Ascending aorta (tissue), 2 donors: ENCODE measurements around the gene FASTKD2. TPM values are rescaled to one million over a fixed set of nuclear protein-coding genes. Genes with fewer than 3 reads are reported as not detected.
A peak's percentile ranks its signal among the peaks of the same experiment; 100 is the strongest.

ENCODE experiments used
- DNase-seq, 2 donors: peaks; one replicate each; pipeline ENCODE4 v3.0.0-alpha.2; 2019; ENCODE audit warnings: low spot score in 2 of 2
- H3K27ac ChIP-seq, 2 donors: fragments of 200-600 bp; sonication (generic); one replicate each; pipeline ENCODE4 v1.5.1; 2016 to 2017; ENCODE audit warnings: mild to moderate bottlenecking in 1 of 2
- H3K27me3 ChIP-seq: fragments of 200-600 bp; sonication (generic); one replicate; pipeline ENCODE4 v1.5.1; 2017
- H3K36me3 ChIP-seq, 2 donors: fragments of 200-600 bp; sonication (generic); one replicate each; pipeline ENCODE4 v1.5.1; 2016
- H3K4me1 ChIP-seq, 2 donors: fragments of 200-600 bp; sonication (generic); one replicate each; pipeline ENCODE4 v1.5.1; 2016 to 2017; ENCODE audit warnings: mild to moderate bottlenecking in 1 of 2
- H3K4me3 ChIP-seq, 2 donors: fragments of 200-600 bp; sonication (generic); one replicate each; pipeline ENCODE4 v1.5.1; 2016 to 2017; ENCODE audit warnings: mild to moderate bottlenecking in 1 of 2
- H3K9me3 ChIP-seq, 2 donors: fragments of 200-600 bp; sonication (generic); one replicate each; pipeline ENCODE4 v1.5.1; 2016
- intact Hi-C: fragments of 100-400 bp; cut with DNase I; formaldehyde crosslinking; loops from one replicate; pipeline ENCODE4 v1.15.1; 2023
- total RNA-seq: library from RNA; depleted of rRNA; stranded (reverse); fragments of >200 nt; gene quantifications from one replicate; pipeline ENCODE4 v1.1.0, GENCODE V29; 2016
- TF ChIP-seq, protein P1 (sequence below), 3 experiments: fragments of 200-600 bp in 2 of 3; fragments of 450-650 bp in 1 of 3; sonication (generic) in 2 of 3; IDR thresholded peaks; one replicate each; pipeline ENCODE4 v1.5.1; 2016 to 2019; ENCODE audit warnings: antibody characterized with exemption in 3 of 3, mild to moderate bottlenecking in 1 of 3, moderate library complexity in 1 of 3

The FASTKD2 gene
- total RNA-seq, 1 donor from 2014 or later = 41.5 TPM

- no peak overlapping the region for H3K4me3 ChIP-seq
- H3K27me3 ChIP-seq = no peaks in the 10 kb centered on the region
- DNase-seq = no peak
- TF ChIP-seq, protein P1, sequence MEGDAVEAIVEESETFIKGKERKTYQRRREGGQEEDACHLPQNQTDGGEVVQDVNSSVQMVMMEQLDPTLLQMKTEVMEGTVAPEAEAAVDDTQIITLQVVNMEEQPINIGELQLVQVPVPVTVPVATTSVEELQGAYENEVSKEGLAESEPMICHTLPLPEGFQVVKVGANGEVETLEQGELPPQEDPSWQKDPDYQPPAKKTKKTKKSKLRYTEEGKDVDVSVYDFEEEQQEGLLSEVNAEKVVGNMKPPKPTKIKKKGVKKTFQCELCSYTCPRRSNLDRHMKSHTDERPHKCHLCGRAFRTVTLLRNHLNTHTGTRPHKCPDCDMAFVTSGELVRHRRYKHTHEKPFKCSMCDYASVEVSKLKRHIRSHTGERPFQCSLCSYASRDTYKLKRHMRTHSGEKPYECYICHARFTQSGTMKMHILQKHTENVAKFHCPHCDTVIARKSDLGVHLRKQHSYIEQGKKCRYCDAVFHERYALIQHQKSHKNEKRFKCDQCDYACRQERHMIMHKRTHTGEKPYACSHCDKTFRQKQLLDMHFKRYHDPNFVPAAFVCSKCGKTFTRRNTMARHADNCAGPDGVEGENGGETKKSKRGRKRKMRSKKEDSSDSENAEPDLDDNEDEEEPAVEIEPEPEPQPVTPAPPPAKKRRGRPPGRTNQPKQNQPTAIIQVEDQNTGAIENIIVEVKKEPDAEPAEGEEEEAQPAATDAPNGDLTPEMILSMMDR (IDR thresholded peaks at IDR 0.05) = no peak
- H3K4me1 ChIP-seq = no peaks in the 10 kb centered on the region
- intact Hi-C loops = no loop called here
- H3K27ac ChIP-seq = no peak overlapping the region
- no peaks in the 10 kb centered on the region for H3K9me3 ChIP-seq
- H3K36me3 ChIP-seq = no peaks in the 10 kb centered on the region
Measured at GRCh38 chr2:206740800-206741199, 24.6 kb upstream of the FASTKD2 start.

- TF ChIP-seq, protein P1 (IDR thresholded peaks at IDR 0.05) = no peak
- no peaks in the 10 kb centered on the region for H3K36me3 ChIP-seq
- intact Hi-C loops = no loop called here
Measured at GRCh38 chr2:206756816-206757215, 8.6 kb upstream of the FASTKD2 start.

DNA sequence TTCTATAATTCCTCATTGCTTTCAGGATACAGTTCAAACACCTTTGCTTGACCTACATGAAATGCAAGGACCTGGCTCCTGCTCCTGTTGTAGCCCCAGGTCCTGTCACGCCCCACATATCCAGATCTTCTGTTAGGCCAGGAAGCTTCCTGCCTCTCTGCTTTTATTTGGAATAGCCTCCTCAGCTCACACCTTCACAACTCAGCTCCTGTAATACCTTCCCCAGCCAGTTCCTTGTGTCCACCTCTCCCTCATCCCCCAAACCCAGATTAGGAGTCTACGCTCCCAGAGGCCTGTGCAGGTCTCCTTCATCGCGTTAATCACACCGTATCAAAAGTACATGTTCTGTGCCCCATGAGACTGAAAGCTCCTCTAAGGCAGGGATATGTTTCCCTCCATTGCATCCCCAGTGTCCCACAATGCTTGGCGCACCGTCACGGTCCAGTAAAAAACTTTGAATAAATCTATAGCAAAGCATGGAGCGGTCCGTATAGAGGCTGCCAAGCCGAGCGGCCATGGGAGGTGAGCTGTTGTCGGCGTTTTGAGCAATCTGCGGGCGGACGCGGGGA lies 649 bp upstream of the FASTKD2 start:
- no peaks in the 10 kb centered on the region for H3K36me3 ChIP-seq
- H3K4me3 ChIP-seq = peak overlapping the region; percentile 85 to 92
- TF ChIP-seq, protein P1 (IDR thresholded peaks at IDR 0.05) = no peak
- H3K4me1 ChIP-seq = peaks cover 5 to 24% of the 10 kb centered on the region in 2 donors
- H3K27me3 ChIP-seq = no peaks in the 10 kb centered on the region
- H3K9me3 ChIP-seq = no peaks in the 10 kb centered on the region
- no peak for DNase-seq
- H3K27ac ChIP-seq = peak overlapping the region; percentile 85 to 90
- intact Hi-C loops = loop anchor here (2.0 to 10.0 kb wide), 5 partner anchors 203 to 1488 kb away; partner anchors contain the start of genes CCNYL1 and METTL21A

More at GRCh38 chr2:206756816-206757215, 8.6 kb upstream of the FASTKD2 start:
- no peaks in the 10 kb centered on the region for H3K4me1 ChIP-seq
- no peaks in the 10 kb centered on the region for H3K27me3 ChIP-seq
- no peaks in the 10 kb centered on the region for H3K9me3 ChIP-seq
- no peak overlapping the region for H3K27ac ChIP-seq
- DNase-seq = no peak
- no peak overlapping the region for H3K4me3 ChIP-seq

DNA sequence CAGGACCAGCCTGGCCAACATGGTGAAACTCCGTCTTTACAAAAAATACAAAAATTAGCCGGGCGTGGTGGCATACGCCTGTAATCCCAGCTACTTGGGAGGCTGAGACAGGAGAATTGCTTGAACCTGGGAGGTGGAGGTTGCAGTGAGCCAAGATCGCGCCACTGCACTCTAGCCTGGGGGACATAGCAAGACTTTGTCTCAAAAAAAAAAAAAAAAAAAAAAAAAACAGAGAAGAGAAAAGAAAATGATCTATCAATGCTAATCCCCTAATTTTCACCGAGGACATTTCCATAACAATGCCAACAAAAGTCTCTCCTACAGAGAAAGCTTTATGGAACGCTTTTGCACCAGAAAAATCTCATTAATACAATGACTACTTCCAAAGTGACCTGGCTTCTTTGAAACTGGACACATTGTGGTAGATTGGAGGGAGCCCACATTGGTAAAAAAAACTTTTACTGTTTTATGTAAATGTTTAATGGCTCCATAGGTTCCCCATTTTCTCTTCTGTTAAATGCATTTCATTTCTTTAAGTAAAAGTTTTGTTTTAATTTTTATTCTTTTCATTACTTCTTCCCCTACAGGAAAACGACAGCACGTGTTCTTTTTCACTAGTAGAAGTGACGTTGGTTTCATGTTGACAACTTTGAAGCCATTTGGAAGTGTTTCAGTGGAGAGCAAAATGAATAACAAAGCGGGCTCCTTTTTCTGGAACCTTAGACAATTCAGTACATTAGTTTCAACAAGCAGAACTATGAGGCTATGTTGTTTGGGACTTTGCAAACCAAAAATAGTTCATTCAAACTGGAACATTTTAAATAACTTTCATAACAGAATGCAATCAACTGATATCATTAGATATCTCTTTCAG lies 888 bp downstream of the FASTKD2 start:
- Histone ChIP-seq H3K4me1 (peaks cover 5 to 24% of the 10 kb centered on the region in 2 donors), H3K9me3 (no peaks in the 10 kb centered on the region), H3K4me3 (peak overlapping the region; percentile 85 to 92), H3K27me3 (no peaks in the 10 kb centered on the region), H3K27ac (peak overlapping the region; percentile 85 to 90), H3K36me3 (peaks cover 2 to 10% of the 10 kb centered on the region in 2 donors)
- no peak for DNase-seq
- intact Hi-C loops = loop anchor here (5.0 to 10.0 kb wide), 3 partner anchors 201 to 1006 kb away; partner anchors contain the start of gene METTL21A
- TF ChIP-seq, protein P1 (IDR thresholded peaks at IDR 0.05) = no peak

DNA sequence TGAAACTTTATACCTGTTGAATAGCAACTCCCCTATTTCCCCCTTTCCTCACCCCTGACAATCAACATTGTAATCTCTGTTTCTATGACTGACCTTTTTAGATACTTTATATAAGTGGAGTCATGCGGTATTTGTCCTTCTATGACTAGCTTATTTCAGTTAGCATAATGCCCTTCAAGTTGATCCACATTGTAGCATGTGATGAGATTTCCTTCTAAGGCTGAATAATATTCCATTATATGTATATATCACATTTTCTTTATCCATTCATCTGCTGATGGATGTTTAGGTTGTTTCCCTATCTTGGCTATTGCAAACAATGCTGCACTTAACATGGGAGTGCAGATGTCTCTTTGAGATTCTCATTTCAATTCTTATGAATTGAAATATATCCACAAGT lies 9.5 kb downstream of the FASTKD2 start:
- peaks cover 32 to 76% of the 10 kb centered on the region in 2 donors for H3K36me3 ChIP-seq
- no peak overlapping the region for H3K27ac ChIP-seq

More for the DNA sequence above, 9.5 kb downstream of the FASTKD2 start:
- DNase-seq = no peak
- peaks cover 0 to 13% of the 10 kb centered on the region in 2 donors for H3K9me3 ChIP-seq
- intact Hi-C loops = no loop called here
- no peak overlapping the region for H3K4me3 ChIP-seq
- no peaks in the 10 kb centered on the region for H3K4me1 ChIP-seq
- H3K27me3 ChIP-seq = no peaks in the 10 kb centered on the region
- TF ChIP-seq, protein P1 (IDR thresholded peaks at IDR 0.05) = no peak
